ENCODE data around the gene FGD4. TPM values are rescaled to one million over a fixed set of nuclear protein-coding genes. Genes with fewer than 3 reads are reported as not detected.

The FGD4 gene
- total RNA-seq, 1 experiment from 2014 or later, result 39.7 TPM

GRCh38 chr12:32546272-32546671, 146.9 kb downstream of the FGD4 start (continued):
- TF ChIP-seq ZNF425 (CRISPR knock-in tag; conservative IDR thresholded peaks at IDR 0.05), result no peak
- TF ChIP-seq AFF4 (CRISPR knock-in tag; IDR thresholded peaks at IDR 0.05; ENCODE audit: borderline replicate concordance), result no peak
- TF ChIP-seq NR1H2 (CRISPR knock-in tag; IDR thresholded peaks at IDR 0.05), result no peak

GRCh38 chr12:32548691-32549281, 149.4 kb downstream of the FGD4 start:
- Mint-ChIP-seq H3K9me3 (no peaks in the 10 kb centered on the region), H3K27me3 (ENCODE audit: low read depth) (no peaks in the 10 kb centered on the region), H3K36me3 (0 out of 2 replicates have a peak, but pooled peaks cover 3% of the 10 kb centered on the region), H3K27ac (peak overlapping the region; percentile 38), H3K4me1 (peaks cover 42% of the 10 kb centered on the region), H3K4me3 (no peak overlapping the region)
- ATAC-seq, result no peak
- TF ChIP-seq ATF6 (CRISPR knock-in tag; IDR thresholded peaks at IDR 0.05), result no peak
- TF ChIP-seq TEAD1 (CRISPR knock-in tag; IDR thresholded peaks at IDR 0.05), result no peak
- TF ChIP-seq HMGA2 (CRISPR knock-in tag; IDR thresholded peaks at IDR 0.05), result no peak
- TF ChIP-seq NR1H2 (CRISPR knock-in tag; IDR thresholded peaks at IDR 0.05), result no peak
- TF ChIP-seq RORB (CRISPR knock-in tag; IDR thresholded peaks at IDR 0.05), result no peak
- TF ChIP-seq ZNF281 (CRISPR knock-in tag; IDR thresholded peaks at IDR 0.05), result no peak
- TF ChIP-seq ATF2 (CRISPR knock-in tag; IDR thresholded peaks at IDR 0.05; ENCODE audit: borderline replicate concordance, low read depth), result no peak
- TF ChIP-seq PRRX2 (CRISPR knock-in tag; IDR thresholded peaks at IDR 0.05), result no peak
- TF ChIP-seq ZNF219 (CRISPR knock-in tag; IDR thresholded peaks at IDR 0.05; ENCODE audit: borderline replicate concordance), result no peak
- TF ChIP-seq ZBTB43 (CRISPR knock-in tag; IDR thresholded peaks at IDR 0.05), result no peak
- CTCF ChIA-PET, result interaction anchor here (1.2 kb wide), 1 partner anchor 27 kb away, joined by 4 read pairs; no protein-coding TSS in a partner anchor
- POLR2A ChIA-PET, result no interaction called here
- no peak for DNase-seq (ENCODE audit: low spot score)

Data from WTC11 (cell line).